Esophagus squamous epithelium (tissue), 4 donors: ENCODE data around the gene TP53TG3B.
"Not testable (repeated sequence)": the region's sequence is repeated elsewhere in the genome, so short reads cannot be mapped to it uniquely, and the experiment has no call there.

Experiments used
- POLR2A ChIP-seq, 4 donors: fragments of 450-650 bp; IDR thresholded peaks; one replicate each; pipeline ENCODE4 v1.6.1; 2017; ENCODE audit warnings: antibody characterized with exemption in 4 of 4, mild to moderate bottlenecking in 4 of 4, moderate library complexity in 3 of 4
- TF ChIP-seq, protein P1 (sequence below), 6 experiments: fragments of 450-650 bp in 4 of 6; fragments of 200-600 bp in 2 of 6; sonication (generic) in 2 of 6; IDR thresholded peaks; one replicate each; pipeline ENCODE4 v1.5.1; 2016 to 2019; ENCODE audit warnings: antibody characterized with exemption in 6 of 6, mild to moderate bottlenecking in 4 of 6, moderate library complexity in 4 of 6

DNA sequence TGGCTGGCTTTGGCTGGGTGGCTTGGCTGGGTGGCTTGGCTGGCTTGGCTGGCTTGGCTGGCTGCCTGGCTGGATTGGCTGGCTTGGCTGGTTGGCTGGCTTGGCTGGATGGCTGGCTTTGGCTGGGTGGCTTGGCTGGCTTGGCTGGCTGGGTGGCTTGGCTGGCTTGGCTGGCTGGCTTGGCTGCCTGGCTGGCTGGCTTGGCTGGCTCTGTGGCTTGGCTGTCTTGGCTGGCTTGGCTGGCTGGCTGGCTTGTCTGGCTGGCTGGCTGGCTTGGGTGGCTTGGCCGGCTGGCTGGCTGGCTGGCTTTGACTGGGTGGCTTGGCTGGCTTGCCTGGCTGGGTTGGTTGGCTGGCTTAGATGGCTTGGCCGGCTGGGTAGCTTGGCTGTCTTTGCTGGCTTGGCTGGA is 22.1 kb upstream of the TP53TG3B start:
- TF ChIP-seq, protein P1, sequence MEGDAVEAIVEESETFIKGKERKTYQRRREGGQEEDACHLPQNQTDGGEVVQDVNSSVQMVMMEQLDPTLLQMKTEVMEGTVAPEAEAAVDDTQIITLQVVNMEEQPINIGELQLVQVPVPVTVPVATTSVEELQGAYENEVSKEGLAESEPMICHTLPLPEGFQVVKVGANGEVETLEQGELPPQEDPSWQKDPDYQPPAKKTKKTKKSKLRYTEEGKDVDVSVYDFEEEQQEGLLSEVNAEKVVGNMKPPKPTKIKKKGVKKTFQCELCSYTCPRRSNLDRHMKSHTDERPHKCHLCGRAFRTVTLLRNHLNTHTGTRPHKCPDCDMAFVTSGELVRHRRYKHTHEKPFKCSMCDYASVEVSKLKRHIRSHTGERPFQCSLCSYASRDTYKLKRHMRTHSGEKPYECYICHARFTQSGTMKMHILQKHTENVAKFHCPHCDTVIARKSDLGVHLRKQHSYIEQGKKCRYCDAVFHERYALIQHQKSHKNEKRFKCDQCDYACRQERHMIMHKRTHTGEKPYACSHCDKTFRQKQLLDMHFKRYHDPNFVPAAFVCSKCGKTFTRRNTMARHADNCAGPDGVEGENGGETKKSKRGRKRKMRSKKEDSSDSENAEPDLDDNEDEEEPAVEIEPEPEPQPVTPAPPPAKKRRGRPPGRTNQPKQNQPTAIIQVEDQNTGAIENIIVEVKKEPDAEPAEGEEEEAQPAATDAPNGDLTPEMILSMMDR (IDR thresholded peaks at IDR 0.05) = not testable (repeated sequence)
- TF ChIP-seq POLR2A (IDR thresholded peaks at IDR 0.05) = not testable (repeated sequence)
